GM19099 (cell line): Measurements from ENCODE around the gene CAPZB.

Source experiments
- POLR2A ChIP-seq: IDR thresholded peaks from 3 replicates; pipeline ENCODE4 v1.6.1; 2011; ENCODE audit warnings: low read depth; ENCODE audit not compliant: insufficient read length; ENCODE audit errors: extremely low read depth

CAPZB gene

GRCh38 chr1:19357299-19357986, 127.9 kb downstream of the CAPZB start:
- TF ChIP-seq POLR2A = no peak

GRCh38 chr1:19356266-19356665, 129.1 kb downstream of the CAPZB start:
- no peak for TF ChIP-seq POLR2A

DNA sequence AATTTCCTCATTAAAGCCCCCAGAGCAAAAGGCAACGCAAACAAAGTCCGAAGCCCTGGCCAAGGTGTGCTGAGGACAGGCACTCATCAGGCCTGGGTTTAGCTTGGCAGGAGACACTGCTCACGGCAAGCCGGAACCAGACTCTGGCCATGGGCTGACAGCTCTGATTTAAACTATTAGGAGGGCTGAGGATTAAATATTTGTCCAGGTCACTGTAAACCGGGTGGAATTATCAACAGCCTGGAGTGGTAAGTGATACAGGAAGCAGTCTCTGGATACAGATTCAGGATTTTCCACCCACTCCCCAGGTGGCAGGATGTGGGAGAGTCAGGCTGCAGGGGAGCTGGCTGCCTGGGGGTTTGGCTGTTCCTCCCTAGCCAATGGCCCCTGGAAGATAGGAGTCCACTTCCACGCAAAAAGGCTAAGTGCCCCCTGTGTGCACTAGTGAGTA, 130.8 kb downstream of the CAPZB start:
- TF ChIP-seq POLR2A = no peak

GRCh38 chr1:19353596-19353995, 131.7 kb downstream of the CAPZB start:
- no peak for TF ChIP-seq POLR2A

DNA sequence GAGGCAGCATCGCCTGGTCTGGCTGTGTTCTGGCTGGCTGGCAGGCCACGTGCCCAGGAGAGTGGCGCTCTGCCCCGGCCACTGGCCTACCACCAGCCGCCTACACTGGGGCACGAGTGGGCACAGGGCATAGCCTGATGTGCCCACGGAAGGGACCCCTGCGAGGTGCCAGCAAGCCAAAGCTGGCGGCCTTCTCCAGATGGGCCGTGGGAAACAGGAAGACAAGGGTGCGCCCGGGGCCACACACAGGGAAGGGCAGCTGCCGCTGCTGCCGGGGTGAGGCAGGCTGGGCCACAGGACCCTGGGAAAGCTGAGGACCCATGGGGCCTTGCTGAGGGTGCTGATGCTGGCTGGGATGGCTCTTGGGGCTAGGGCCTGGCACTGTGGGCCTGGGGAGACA, 132.5 kb downstream of the CAPZB start:
- TF ChIP-seq POLR2A = no peak

- no peak for TF ChIP-seq POLR2A
Measured at GRCh38 chr1:19351873-19352272, 133.5 kb downstream of the CAPZB start.

DNA sequence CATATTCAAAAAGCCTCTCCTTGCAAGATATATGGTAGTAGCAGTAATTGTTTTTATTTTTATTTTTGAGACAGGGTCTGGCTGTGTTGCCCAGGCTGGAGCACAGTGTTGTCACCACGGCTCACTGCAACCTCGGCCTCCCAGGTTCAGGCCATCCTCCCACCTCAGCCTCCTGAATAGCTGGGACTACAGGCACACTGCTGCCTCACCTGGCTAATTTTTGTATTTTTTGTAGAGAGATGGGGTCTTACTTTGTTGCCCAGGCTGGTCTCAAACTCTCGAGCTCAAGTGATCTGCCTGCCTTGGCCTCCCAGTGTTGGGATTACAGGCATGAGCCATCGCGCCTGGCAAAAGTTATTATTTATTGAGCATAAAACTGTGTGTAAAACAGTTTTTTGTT, 134.8 kb downstream of the CAPZB start:
- TF ChIP-seq POLR2A = no peak

DNA sequence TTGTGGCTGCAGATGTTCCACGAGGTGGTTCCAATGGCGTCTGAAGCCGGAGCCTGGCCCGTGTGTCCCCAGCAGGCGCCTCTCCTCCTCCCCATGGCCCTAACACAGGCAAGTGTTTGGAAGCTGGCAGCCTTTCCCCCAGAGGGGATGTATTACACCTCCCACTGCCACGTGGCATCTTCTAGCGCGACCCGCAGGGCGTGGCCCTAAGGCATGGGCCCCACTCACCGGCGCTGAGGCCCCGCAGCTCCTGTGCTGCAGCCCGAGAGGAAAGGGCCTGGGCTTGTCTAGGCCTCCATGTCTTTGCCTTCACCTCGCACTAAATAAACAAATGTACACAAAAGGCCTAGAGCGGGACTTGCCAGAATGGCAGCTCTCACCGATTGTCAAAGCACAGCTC, 135.3 kb downstream of the CAPZB start:
- TF ChIP-seq POLR2A = no peak

- TF ChIP-seq POLR2A = no peak
Measured at GRCh38 chr1:19348441-19349198, 136.7 kb downstream of the CAPZB start.

- TF ChIP-seq POLR2A = no peak
Measured at GRCh38 chr1:19347533-19348172, 137.7 kb downstream of the CAPZB start.

DNA sequence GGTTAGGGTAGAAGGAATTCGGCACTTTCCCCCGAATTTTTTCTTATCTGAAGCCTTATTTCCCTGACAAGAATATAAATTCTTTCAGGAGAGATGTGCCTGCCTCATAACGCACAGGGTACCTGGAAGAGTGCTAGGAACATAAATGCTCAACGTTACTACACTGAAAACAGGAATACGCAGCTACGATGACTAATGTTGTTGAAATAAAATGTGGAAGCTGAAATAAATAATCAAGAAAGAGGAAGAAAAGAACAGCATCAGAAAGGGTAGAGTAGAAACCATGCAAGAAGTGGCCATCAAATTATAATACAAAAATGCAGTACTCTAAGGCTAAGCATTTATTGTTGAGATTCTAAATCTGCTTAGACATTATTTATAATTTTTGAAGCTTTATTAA, 139.3 kb downstream of the CAPZB start:
- no peak for TF ChIP-seq POLR2A

GRCh38 chr1:19345391-19345790, 139.9 kb downstream of the CAPZB start:
- TF ChIP-seq POLR2A = no peak

- no peak for TF ChIP-seq POLR2A
Measured at GRCh38 chr1:19344831-19345230, 140.5 kb downstream of the CAPZB start.

DNA sequence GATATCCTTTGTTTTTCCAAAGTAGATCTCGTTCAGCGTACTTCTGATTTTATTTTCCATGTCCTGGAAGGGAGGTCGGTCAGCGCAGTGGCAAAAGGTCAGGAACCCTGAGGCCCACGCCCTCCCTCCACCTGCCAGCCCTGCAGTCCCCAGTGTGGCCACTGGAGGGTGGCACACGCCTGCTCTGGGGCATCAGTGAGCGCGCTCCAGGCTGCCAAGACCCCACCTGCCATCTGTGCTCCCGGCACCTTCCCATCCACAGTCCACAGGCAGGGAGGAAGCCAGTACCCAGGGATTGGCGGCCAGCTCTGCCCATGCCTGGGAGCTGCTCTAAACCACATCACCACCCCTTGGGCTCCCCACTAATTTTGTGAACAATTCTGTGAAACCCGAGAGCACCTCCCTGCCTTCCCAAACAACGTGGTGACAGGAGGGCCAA, 140.9 kb downstream of the CAPZB start:
- TF ChIP-seq POLR2A = no peak

DNA sequence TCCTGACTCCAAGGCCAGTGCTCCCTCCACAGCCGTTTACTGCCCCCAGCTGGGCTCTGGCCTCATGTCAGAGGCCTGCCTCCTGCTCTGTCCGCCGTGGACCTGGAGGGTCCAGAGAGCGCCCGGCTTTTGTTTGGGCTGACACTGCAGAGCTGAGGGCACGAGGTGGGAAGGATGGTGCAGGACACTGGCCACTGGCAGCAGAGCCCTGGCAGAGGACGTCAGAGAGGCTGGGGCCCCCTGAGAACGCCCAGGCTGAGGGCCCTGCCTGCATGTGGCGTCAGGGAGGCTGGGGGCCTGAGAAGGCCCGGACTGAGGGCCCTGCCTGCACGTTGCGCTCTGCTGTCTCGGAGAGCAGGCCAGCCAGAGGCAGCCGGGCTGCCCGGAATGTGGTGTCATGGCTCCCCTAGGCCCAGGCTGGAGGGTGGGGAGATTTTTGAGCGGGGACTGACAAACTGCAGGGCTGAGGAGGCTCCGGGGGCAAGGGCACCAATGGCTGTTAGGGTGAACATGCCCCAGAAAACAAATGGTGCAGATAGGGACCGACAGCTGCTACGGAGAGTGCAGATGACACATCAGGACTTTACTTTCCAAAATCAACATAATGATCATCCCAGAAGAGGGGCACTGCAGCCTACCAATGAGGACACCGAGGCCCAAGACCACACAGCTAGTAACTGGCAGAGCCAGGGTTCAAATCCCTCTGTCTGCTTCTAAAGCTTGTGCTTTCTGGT, 141.6 kb downstream of the CAPZB start:
- no peak for TF ChIP-seq POLR2A
